NCI-H446 treated with DMSO at 0.1 percent for 48 hours (cell line): ENCODE measurements around the gene INPPL1.

Experiments used
- DNase-seq: peaks from one replicate; lab custom pipeline; 2025; lab: John Stamatoyannopoulos, UW

INPPL1 gene

DNA sequence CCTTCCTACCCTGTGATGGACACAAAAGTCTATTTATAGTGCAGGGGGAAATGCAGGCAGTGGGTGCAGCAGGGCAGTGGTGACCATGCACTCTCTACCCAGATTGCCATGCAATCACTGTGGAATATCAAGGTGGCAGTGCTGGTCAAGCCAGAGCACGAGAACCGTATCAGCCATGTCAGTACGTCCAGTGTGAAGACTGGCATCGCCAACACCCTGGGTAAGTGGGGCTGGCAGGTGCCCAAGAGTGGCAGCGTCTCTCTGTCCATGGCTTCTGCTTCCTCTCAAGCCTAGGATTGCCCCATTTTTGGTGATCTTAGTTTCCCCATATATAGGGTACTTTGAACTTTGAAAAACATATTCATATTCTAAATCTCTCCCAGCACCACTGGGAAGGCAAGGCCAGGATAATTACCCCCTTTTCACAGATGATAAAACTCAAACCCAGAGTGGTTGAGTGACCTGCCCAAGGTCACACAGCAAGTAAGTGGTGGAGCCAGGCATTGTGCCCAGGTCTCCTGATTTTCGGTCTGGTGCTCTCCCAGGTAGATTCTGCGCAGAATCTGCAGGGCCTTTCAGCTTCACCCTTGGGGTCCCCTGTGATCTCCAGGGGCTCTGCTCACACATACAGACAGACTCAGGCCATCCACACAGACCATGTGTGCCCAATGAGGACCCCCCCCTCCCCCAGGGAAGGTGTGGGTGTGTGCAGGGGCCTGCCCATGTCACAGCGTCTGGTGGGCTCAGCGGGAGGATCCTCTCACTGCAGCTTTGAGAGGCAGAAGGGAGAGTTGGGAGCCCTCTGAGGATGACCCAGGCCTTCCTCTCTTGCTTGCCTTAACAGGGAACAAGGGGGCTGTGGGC, 7.1 kb downstream of the INPPL1 start:
- no peak for DNase-seq

DNA sequence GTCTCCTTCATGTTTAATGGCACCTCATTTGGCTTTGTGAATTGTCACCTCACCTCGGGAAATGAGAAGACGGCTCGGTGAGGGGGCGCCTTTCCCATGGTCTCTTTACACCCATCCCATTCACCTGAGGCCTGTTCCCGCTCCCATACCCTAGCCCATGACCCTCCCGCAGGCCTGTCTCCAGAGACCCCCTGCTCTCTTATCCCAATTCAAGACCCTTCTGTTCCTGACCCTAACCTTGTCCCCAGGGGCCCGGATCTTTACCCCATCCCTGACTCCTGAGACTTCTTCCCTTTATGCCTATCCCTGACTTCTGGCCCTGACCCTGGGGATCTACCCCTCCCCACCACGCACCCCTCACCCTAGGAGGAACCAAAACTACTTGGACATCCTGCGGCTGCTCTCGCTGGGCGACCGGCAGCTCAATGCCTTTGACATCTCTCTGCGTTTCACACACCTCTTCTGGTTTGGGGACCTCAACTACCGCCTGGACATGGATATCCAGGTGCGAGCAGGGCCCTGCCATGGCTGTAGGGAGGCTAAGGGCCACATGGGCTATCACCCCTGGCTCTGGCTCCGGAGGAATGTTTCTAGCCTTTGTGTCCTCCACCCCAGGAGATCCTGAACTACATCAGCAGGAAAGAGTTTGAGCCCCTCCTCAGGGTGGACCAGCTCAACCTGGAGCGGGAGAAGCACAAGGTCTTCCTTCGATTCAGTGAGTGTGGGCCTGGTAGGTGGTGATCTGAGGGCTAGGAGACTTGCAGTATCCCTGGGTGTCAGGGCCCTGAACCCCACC, 7.9 kb downstream of the INPPL1 start:
- DNase-seq = no peak

DNA sequence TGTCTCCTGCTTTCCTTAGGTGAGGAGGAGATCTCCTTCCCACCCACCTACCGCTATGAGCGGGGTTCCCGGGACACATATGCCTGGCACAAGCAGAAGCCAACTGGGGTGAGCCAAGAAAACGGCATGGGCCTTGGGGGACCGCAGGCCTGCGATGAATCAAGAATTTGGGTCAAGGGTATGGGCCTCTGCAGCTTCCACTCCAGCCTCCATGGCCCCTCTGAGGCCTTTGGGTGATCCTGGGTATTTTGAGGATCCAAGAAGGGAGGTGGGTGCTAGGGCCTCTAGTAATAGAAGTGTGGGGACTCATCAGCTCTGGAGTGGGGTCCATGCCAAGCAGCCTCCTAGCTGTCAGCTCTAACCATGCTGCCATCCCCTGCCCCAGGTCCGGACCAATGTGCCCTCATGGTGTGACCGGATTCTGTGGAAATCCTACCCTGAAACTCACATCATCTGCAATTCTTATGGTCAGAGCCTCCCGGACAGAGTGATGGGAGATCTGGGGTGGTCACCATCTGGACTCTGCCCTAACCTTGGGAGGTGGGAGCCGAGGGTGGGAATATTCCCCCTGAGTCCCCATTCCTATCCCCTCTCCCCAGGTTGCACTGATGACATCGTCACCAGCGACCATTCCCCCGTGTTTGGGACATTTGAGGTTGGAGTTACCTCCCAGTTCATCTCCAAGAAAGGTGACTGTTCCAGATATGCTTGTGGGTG, 8.6 kb downstream of the INPPL1 start:
- DNase-seq = no peak

DNA sequence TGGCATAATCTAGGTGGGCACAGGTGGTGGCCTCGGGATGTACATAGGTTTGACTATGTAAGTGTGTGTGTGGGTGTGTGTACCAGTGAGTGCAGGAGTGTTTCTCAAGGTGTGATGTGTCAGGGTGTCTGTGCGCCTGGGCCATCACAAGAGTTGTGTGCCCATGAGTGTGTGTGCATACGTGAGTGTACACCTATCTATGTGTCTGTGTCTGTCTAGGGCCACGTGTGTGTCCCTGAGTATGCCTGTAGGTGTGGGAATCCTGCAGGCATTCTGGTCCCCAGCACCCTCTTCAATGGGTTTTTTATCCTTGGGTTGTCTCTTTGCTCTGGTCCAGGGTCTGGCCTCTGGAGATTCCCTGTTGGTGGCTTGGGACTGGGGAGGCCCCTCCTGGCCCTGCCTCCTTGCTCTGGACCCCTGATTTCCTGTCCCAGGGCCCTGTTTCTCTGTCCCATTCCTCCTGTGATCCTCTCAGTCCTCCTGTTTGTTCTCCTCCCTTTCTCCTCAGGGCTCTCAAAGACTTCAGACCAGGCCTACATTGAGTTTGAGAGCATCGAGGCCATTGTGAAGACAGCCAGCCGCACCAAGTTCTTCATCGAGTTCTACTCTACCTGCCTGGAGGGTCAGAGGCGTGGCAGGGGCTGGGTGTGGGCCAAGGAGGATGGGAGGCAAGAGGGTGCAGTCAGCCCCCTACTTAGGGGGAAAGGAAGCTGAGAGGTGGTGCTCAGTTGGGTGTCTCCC, 9.4 kb downstream of the INPPL1 start:
- no peak for DNase-seq

DNA sequence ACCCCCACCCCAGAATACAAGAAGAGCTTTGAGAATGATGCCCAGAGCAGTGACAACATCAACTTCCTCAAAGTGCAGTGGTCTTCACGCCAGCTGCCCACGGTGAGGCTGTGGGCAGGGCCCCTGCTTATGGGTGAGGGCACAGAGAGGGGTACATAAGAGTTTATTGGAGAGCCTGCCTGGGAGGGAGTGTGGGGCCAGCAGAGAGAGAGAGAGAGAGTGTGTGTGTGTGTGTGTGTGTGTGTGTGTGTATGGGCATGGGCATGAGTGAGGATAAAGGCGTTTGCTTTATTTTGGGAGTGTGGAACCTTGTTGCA, 9.9 kb downstream of the INPPL1 start:
- no peak for DNase-seq

DNA sequence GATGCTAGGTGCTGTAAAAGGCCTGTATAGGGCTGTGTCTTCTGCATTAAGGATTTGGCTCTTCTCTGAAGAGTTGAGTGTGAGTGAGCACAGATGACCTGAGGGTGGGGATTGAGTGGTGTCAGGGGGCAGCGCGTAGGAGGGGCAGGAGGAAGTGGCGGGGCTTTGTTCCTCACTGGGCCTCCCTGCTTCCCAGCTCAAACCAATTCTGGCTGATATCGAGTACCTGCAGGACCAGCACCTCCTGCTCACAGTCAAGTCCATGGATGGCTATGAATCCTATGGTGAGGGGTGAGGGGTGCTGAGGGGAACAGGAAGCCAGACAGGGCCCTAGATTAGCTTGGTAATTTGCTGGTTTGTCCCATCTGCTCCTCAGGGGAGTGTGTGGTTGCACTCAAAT, 10.4 kb downstream of the INPPL1 start:
- no peak for DNase-seq

DNA sequence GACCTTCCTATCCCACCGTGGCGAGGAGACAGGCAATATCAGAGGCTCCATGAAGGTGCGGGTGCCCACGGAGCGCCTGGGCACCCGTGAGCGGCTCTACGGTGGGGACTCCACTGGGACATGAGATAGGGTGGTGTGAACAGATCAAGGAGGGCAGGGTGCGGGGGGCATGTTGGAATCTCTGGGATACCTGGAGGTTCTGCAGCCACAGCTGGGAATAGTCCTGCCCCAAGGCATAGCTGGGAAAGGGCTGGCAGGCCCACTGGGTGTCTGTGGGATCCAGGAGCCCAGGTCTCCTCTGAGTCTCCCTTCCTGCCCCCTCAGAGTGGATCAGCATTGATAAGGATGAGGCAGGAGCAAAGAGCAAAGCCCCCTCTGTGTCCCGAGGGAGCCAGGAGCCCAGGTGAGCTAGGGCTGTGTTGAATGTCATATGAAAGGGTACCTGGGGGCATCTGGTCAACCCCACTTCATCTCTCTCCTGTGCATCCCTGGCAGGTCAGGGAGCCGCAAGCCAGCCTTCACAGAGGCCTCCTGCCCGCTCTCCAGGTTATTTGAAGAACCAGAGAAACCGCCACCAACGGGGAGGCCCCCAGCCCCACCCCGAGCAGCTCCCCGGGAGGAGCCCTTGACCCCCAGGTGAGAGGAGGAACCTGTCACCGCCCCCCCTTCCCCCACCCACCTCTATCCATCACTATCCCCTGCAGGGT, 10.9 kb downstream of the INPPL1 start:
- DNase-seq = no peak

DNA sequence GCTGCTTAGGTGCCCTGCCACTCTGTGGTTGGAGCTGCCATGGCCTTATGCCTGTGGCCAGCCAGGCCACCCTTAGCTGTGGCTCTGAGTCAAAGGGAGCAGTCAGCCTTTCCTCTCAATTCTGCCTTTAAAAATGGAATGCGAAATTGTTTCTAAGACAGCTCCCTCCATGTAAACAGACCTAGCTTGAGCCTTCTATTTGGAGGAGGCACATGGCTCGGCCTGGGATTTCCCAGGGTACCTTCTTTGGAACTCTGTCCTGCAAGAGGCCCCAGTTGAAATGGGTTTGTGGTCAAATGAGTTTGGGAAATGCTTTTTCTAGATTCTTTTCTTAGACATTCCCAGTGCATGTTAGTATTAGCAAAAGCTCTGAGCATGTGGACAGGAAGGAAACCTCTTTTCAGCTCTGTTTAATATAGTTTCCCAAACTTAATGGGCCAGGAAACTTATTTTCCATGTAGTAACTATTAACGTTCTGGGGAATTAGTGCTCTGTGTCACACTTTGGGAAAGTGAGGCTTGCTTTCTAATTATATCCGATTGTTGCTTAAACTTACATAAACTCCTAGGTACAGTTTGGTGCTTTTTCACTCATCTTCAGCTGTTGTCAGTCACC, 11.6 kb downstream of the INPPL1 start:
- no peak for DNase-seq

DNA sequence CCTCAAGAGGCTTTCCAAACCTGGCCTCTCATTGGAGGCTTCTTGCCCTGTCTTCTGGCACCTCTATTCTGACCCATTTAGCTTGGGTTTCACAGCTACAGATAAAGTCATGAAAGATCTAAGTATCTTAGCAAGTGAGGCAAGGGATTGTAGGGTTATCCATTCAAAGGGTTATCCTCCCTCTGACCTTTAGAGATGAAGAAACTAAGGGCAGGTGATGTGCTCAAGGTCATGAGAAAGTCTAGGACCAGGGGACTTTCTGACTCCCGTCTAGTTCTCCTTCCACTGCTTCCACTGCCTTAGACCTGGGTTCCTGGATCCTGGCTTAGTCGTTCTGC, 12.2 kb downstream of the INPPL1 start:
- DNase-seq = no peak

DNA sequence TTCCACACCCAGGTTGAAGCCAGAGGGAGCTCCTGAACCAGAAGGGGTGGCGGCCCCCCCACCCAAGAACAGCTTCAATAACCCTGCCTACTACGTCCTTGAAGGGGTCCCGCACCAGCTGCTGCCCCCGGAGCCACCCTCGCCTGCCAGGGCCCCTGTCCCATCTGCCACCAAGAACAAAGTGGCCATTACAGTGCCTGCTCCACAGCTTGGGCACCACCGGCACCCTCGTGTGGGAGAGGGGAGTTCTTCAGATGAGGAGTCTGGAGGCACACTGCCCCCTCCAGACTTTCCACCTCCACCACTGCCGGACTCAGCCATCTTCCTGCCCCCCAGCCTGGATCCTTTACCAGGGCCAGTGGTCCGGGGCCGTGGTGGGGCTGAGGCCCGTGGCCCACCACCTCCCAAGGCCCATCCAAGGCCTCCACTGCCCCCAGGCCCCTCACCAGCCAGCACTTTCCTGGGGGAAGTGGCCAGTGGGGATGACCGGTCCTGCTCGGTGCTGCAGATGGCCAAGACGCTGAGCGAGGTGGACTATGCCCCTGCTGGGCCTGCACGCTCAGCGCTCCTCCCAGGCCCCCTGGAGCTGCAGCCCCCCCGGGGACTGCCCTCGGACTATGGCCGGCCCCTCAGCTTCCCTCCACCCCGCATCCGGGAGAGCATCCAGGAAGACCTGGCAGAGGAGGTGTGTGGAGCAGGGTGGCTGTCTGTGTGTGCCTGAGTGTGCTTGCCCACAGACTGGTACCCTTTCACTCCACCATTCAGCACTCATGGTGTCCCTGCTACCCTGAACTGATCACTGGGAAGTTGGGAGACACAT, 12.8 kb downstream of the INPPL1 start:
- DNase-seq = no peak

DNA sequence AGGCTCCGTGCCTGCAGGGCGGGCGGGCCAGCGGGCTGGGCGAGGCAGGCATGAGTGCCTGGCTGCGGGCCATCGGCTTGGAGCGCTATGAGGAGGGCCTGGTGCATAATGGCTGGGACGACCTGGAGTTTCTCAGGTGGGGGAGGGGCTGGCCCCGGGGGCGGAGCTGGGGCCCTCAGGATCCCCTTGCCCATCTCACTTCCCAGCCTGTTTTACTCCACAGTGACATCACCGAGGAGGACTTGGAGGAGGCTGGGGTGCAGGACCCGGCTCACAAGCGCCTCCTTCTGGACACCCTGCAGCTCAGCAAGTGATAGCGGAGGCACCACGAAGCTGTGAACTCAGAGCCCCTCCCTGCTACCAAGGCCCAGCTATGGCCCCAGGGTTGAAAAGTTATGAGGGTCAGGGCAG, 13.5 kb downstream of the INPPL1 start:
- no peak for DNase-seq

DNA sequence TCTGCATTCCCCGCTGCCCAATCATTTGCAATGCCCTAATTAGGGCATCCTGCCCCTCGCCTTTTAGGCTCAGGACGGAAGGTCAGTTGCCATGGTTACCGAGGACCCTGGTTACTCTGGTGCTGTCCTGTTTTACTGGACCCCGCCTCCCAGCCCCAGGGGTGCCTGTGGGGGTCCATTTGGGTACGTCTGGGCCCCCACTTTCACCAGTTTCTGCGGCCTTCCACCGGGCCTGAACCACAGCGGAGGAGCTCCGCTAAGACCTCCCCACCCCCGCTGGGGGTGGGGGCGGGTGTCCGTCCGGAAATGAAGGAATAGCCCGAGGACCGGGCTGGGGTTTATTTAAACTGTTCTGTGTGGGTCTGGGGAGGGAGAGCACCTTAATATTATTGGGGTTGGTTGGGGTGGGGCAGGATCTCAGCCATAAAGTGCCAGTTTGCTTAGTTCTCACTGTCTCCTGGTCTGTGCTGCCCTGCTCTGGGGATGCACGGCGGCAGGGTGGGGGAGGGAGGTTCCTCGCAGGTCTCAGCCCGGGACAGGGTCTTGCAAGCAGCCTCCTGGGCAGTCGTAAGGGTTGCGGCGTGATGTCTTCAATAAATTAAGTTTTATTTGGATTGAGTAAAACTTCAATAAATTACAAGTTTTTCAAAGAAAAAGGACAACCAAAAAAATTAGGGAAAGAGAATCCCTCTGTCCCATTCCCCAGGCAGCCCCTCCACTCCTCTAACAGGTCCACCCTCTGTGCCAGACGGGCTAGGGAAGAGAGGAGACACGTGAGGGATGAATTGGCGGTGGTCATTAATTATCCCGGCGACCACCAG, 14.1 kb downstream of the INPPL1 start:
- DNase-seq = no peak

DNA sequence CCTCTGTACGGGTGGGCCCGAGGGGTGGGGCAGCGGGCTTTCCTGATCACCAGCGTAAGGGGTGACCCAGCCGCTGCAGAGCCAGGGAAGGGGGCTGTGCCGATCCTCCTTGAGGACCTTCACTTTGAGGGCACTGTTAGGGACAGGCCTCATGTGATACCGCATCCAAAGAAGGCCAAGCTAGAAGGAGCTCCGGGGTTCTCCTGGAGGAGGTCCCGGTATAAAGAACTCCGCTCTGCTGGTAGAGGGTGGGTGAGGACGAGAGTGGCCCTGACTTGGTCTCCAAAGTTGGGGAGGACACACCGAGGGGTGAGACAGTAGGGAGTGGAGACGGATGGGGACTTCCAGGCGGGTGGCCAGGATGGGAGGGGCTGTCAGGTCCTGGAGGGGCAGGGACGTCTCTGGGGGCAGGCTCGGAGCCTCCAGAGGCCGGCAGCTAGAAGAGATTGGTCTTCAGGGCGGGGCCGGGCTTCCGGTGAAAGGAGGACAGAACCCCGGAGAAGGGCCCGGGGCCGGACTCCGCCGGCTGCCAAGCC, 14.8 kb downstream of the INPPL1 start:
- DNase-seq = no peak

DNA sequence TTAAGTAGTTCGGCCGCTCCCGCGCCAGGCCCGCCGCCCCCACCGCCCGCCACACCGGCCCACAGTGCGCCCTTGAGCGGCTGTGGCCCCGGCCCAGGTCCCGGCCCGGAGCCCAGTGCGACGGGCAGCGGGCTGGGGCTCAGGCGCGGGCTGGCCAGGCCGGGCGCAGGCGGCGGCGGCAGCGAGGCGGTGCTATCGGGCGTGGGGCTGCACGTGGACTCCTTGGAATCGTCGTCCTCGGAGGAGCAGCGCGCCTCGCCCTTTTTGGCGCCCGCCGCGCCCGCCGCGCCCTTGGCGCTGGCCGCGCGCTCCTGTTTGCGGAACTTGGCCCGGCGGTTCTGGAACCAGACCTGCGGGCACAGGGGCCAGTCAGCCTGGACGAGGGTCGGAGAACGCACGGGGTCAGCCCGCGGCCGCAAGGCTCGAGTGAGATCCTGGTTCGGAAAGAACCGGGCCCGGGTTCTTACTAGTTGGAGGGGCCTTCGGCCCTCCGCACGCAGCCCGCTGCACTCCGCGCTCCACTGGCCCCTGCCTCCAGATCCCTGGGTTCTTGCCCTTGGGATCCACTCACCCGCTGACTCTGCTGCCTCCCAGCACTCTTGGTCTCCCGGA, 15.4 kb downstream of the INPPL1 start:
- no peak for DNase-seq

DNA sequence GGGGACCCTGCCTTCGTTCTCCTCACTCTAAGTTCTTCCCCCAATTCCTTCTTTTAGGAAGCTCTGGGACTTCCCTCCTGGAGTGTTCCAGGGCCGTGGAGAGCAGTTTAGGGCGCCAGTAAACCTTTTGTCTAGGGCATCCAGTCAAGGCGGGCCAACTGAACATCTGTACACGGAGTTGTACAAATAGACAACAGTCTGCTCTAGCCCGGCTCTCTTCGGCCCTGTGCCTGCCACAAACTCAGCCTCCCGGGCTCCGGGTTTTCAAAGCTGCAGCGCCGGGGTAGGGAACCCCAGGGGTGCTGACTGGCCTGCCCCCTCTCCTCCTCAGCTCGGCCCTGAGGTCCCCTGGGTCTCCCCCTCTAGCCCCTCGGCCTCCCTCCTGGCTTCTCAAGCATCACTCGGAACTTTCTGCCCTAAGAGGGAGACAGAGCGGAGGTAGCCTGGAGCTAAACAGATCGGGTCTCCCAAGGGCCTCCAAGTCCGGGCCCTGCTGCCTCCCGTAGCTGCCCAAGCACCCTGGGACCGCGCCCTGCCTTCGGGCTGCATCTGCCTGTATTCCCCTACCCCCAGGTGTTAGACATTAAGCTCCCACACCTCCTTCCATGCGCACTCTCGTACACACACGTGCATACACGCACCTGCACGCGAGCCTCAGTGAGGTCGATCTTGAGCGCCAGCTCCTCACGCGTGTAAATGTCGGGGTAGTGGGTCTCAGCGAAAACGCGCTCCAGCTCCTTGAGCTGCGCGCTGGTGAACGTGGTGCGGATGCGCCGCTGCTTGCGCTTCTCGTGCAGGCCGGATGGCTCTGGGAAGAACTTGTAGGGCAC, 16.1 kb downstream of the INPPL1 start:
- DNase-seq = no peak

DNA sequence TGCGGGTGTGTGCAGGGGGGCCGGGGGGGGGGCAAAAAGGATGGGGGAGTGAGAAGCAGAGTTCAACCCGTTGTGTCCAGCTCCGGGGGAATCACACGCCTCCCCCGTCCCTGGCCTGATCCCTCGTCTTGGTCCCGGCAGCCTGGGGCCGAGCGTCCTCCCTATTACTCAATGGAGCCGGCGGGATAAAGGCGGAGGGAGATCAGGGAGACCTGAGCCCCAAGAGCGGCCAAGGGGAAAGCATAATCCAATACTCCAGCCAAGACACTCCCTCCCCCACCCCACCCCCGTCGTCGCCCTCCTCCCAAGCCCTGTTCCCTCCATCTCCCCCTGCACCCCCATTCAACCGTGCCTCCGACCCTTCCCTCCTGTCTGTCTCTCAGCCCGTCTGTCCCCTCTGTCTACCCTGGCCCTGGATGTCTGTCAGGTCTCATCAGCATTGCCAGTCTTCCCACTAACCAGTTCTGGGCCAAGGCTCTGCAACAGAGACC, 16.8 kb downstream of the INPPL1 start:
- DNase-seq = no peak

DNA sequence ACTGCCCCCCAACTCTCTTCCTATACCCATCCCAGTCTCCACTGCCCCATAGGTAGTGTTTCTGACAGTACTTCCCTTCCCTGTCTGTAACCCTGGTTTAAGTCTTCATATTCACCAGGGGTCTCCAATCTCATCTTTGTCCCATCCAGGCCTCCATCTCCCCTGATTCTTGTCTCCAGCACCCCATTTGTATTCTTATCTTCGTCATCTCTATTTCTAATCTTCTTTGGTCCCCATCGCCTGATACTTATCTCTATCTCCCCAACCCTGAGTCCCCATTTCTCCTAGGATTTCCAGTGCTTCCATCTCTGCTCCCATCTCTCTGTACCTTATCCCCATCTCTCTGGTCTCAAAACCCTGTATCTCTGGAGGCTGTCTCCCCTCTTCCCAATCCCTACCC, 17.6 kb downstream of the INPPL1 start:
- DNase-seq = no peak
